ENCODE data around the gene SULT1A2. TPM values are rescaled to one million over a fixed set of nuclear protein-coding genes. Genes with fewer than 3 reads are reported as not detected.

Gene SULT1A2
- total RNA-seq, 1 donor from 2014 or later, result 0.51 TPM

DNA sequence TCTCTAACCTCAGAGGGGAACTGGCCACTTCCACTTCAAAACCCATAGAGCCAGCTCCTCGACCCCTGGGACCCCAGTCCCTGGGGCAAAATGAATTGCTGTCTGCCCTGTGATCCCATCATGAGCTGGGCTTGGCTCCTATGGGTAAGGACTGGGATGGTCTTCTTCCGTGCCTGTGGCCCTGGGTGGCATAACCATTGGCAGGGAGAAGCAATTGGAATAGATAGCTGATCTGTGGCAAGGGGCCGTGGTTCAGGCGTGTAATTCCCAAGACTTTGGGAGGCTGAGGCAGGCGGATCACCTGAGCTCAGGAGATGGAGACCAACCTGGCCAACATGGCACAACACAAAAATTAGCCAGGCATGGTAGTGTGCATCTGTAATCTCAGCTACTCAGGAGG is 4.3 kb downstream of the SULT1A2 start:
- peaks cover 18% of the 10 kb centered on the region for H3K36me3 Mint-ChIP-seq (ENCODE audit: unreplicated experiment)
- no peaks in the 10 kb centered on the region for H3K27me3 Mint-ChIP-seq (ENCODE audit: unreplicated experiment)
- no peak overlapping the region for H3K27ac Mint-ChIP-seq (ENCODE audit: unreplicated experiment)
- TF ChIP-seq, protein P1, sequence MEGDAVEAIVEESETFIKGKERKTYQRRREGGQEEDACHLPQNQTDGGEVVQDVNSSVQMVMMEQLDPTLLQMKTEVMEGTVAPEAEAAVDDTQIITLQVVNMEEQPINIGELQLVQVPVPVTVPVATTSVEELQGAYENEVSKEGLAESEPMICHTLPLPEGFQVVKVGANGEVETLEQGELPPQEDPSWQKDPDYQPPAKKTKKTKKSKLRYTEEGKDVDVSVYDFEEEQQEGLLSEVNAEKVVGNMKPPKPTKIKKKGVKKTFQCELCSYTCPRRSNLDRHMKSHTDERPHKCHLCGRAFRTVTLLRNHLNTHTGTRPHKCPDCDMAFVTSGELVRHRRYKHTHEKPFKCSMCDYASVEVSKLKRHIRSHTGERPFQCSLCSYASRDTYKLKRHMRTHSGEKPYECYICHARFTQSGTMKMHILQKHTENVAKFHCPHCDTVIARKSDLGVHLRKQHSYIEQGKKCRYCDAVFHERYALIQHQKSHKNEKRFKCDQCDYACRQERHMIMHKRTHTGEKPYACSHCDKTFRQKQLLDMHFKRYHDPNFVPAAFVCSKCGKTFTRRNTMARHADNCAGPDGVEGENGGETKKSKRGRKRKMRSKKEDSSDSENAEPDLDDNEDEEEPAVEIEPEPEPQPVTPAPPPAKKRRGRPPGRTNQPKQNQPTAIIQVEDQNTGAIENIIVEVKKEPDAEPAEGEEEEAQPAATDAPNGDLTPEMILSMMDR (IDR thresholded peaks at IDR 0.05), result no peak
- H3K4me3 Mint-ChIP-seq (ENCODE audit: unreplicated experiment), result no peak overlapping the region
- DNase-seq (ENCODE audit: extremely low spot score, unreplicated experiment), result no peak
- peaks cover 10% of the 10 kb centered on the region for H3K4me1 Mint-ChIP-seq (ENCODE audit: unreplicated experiment)
- no peaks in the 10 kb centered on the region for H3K9me3 Mint-ChIP-seq (ENCODE audit: unreplicated experiment)

- TF ChIP-seq, protein P1 (IDR thresholded peaks at IDR 0.05), result no peak
- peaks cover 18% of the 10 kb centered on the region for H3K36me3 Mint-ChIP-seq (ENCODE audit: unreplicated experiment)
- no peak for DNase-seq (ENCODE audit: extremely low spot score, unreplicated experiment)
- no peaks in the 10 kb centered on the region for H3K27me3 Mint-ChIP-seq (ENCODE audit: unreplicated experiment)
- H3K9me3 Mint-ChIP-seq (ENCODE audit: unreplicated experiment), result no peaks in the 10 kb centered on the region
- peaks cover 15% of the 10 kb centered on the region for H3K4me1 Mint-ChIP-seq (ENCODE audit: unreplicated experiment)
- no peak overlapping the region for H3K4me3 Mint-ChIP-seq (ENCODE audit: unreplicated experiment)
- H3K27ac Mint-ChIP-seq (ENCODE audit: unreplicated experiment), result no peak overlapping the region
These were observed 5.5 kb downstream of the SULT1A2 start for GRCh38 chr16:28591355-28591754.

GRCh38 chr16:28590384-28591340 is 6.2 kb downstream of the SULT1A2 start:
- DNase-seq (ENCODE audit: extremely low spot score, unreplicated experiment), result no peak
- Mint-ChIP-seq H3K27me3 (ENCODE audit: unreplicated experiment) (no peaks in the 10 kb centered on the region), H3K4me1 (ENCODE audit: unreplicated experiment) (peaks cover 21% of the 10 kb centered on the region), H3K36me3 (ENCODE audit: unreplicated experiment) (peaks cover 18% of the 10 kb centered on the region), H3K9me3 (ENCODE audit: unreplicated experiment) (no peaks in the 10 kb centered on the region), H3K27ac (ENCODE audit: unreplicated experiment) (no peak overlapping the region), H3K4me3 (ENCODE audit: unreplicated experiment) (no peak overlapping the region)
- TF ChIP-seq, protein P1 (IDR thresholded peaks at IDR 0.05), result no peak

DNA sequence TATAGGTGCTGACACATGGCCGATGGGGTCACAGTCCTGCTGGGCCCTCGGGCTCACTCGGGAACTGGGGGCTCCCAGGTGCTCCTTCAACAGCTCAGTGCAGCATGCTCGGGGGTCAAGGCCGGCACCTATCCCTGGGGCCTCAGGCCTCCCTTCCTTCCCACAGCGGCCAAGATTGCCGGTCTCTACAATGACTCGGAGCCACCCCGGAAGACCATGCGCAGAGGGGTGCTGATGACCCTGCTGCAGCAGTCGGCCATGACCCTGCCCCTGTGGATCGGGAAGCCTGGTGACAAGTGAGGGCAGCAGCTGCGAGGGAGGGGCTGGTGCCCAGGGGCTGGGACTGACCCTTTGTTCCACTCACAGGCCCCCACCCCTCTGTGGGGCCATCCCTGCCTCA is 6.9 kb downstream of the SULT1A2 start:
- no peak overlapping the region for H3K27ac Mint-ChIP-seq (ENCODE audit: unreplicated experiment)
- H3K36me3 Mint-ChIP-seq (ENCODE audit: unreplicated experiment), result peaks cover 22% of the 10 kb centered on the region
- TF ChIP-seq, protein P1 (IDR thresholded peaks at IDR 0.05), result no peak
- DNase-seq (ENCODE audit: extremely low spot score, unreplicated experiment), result no peak
- H3K4me3 Mint-ChIP-seq (ENCODE audit: unreplicated experiment), result no peak overlapping the region
- H3K9me3 Mint-ChIP-seq (ENCODE audit: unreplicated experiment), result no peaks in the 10 kb centered on the region
- peaks cover 22% of the 10 kb centered on the region for H3K4me1 Mint-ChIP-seq (ENCODE audit: unreplicated experiment)
- H3K27me3 Mint-ChIP-seq (ENCODE audit: unreplicated experiment), result no peaks in the 10 kb centered on the region

GRCh38 chr16:28589069-28589468 is 7.8 kb downstream of the SULT1A2 start:
- TF ChIP-seq, protein P1 (IDR thresholded peaks at IDR 0.05), result no peak
- H3K4me1 Mint-ChIP-seq (ENCODE audit: unreplicated experiment), result peaks cover 22% of the 10 kb centered on the region
- H3K9me3 Mint-ChIP-seq (ENCODE audit: unreplicated experiment), result no peaks in the 10 kb centered on the region
- H3K27ac Mint-ChIP-seq (ENCODE audit: unreplicated experiment), result no peak overlapping the region
- H3K4me3 Mint-ChIP-seq (ENCODE audit: unreplicated experiment), result no peak overlapping the region
- H3K27me3 Mint-ChIP-seq (ENCODE audit: unreplicated experiment), result no peaks in the 10 kb centered on the region
- no peak for DNase-seq (ENCODE audit: extremely low spot score, unreplicated experiment)
- H3K36me3 Mint-ChIP-seq (ENCODE audit: unreplicated experiment), result peaks cover 25% of the 10 kb centered on the region
